AG10803 (cell line): Measurements from ENCODE around the gene TNPO1.

Experiments
- DNase-seq: peaks from one replicate; pipeline ENCODE4 v3.0.0; 2010; ENCODE audit warnings: low read depth
- H3K4me3 ChIP-seq: 2 replicates; pipeline ENCODE4 v1.5.1; 2011; ENCODE audit warnings: mild to moderate bottlenecking, low read length, control low read depth
- TF ChIP-seq, protein P1 (sequence below): conservative IDR thresholded peaks from 2 replicates; pipeline ENCODE4 v1.5.1; 2011; ENCODE audit warnings: mild to moderate bottlenecking, low read length, control low read depth, inconsistent platforms

The TNPO1 gene

DNA sequence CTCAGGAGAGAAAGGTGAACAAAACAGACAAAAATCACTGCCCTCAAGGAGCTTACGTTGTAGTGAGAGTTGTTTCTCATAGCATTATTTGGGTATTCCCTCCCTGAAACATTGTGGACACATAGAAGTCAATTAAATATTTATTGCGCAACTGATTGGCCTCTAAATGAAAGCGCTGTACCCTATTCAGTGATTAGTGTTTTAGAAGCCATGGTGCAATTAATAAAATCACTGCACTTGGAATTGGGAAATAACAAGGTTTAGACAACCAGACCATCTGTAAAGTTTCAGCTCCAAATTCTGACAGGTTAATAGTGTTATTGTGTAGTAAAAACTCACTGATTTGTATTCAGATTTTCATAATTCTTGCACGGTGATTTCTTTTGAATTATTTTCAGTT, 35.9 kb downstream of the TNPO1 start:
- no peak for DNase-seq
- TF ChIP-seq, protein P1, sequence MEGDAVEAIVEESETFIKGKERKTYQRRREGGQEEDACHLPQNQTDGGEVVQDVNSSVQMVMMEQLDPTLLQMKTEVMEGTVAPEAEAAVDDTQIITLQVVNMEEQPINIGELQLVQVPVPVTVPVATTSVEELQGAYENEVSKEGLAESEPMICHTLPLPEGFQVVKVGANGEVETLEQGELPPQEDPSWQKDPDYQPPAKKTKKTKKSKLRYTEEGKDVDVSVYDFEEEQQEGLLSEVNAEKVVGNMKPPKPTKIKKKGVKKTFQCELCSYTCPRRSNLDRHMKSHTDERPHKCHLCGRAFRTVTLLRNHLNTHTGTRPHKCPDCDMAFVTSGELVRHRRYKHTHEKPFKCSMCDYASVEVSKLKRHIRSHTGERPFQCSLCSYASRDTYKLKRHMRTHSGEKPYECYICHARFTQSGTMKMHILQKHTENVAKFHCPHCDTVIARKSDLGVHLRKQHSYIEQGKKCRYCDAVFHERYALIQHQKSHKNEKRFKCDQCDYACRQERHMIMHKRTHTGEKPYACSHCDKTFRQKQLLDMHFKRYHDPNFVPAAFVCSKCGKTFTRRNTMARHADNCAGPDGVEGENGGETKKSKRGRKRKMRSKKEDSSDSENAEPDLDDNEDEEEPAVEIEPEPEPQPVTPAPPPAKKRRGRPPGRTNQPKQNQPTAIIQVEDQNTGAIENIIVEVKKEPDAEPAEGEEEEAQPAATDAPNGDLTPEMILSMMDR, result no peak
- H3K4me3 ChIP-seq, result no peak overlapping the region

DNA sequence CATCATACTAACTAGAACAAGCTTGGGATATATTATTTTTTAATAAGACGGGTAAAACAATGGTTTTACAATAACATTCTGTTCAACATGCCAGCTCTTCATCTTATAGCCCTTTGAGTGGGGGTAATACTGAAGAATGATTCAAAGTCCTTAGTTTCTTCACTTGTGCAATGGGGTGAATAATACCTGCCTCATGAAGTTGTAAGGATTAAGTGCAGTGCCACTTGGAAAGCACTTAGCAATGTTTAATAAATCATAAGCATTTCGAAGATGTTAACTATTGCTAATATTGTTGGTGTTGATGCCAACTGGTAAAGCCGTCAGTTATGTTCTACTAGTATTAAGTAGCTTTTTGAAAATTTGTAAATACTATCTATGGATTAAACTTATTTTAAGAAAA, 38.0 kb downstream of the TNPO1 start:
- TF ChIP-seq, protein P1, result no peak
- no peak for DNase-seq
- H3K4me3 ChIP-seq, result no peak overlapping the region

DNA sequence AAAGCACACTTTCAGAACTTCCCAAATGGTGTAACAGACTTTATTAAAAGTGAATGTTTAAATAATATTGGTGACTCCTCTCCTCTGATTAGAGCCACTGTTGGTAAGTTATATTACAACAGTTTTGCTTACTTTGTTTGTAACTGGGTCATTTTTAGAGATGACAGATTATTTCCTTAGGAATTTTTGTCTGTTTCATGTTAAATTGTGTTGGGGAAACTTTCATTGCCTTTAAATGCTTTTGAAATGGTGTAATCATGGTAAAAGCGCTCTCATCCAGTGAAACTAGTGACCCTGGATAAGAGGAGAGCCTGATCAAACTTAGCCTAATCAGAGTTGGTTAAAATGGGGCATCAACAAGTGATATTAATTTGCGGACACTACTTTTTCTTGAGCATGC, 39.4 kb downstream of the TNPO1 start:
- DNase-seq, result peak; percentile 43
- TF ChIP-seq, protein P1, result no peak
- H3K4me3 ChIP-seq, result no peak overlapping the region

DNA sequence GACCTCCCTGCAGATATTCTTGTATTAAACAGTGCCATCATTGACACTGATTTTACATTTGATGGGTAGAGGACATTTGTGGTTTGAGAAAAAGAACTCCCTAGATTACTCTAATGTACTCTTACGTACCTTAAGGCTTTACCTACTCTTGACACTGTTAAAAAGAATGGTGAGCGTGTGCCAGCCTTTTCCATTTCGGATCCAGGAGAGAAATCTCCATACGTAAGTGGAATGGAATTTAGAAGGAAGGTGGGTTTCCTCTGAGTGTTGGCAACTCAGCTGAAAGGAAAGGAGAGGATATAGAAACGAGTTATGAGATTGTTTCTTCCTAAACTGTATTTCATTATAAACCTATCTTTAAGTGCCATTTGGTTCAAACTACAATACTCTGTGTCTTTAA, 40.9 kb downstream of the TNPO1 start:
- no peak overlapping the region for H3K4me3 ChIP-seq
- TF ChIP-seq, protein P1, result no peak
- DNase-seq, result no peak

DNA sequence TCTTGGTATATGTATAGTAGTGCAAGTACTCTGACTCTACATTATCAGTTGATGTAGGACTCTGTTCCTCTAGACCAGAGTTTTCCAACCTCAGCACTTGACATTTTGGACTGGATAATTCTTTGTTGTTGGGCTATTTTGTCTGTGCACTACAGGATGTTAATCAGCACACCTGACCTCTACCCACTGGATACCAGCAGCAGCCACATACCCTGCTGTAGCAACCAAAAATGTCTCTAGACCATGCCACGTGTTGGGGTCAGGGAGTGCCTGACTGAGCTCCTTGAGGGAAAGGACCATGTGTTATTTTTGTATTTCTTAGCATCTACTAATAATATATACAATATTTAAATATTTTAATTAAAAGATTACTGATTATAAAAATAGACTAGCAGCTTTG, 42.7 kb downstream of the TNPO1 start:
- TF ChIP-seq, protein P1, result no peak
- no peak overlapping the region for H3K4me3 ChIP-seq
- DNase-seq, result no peak

DNA sequence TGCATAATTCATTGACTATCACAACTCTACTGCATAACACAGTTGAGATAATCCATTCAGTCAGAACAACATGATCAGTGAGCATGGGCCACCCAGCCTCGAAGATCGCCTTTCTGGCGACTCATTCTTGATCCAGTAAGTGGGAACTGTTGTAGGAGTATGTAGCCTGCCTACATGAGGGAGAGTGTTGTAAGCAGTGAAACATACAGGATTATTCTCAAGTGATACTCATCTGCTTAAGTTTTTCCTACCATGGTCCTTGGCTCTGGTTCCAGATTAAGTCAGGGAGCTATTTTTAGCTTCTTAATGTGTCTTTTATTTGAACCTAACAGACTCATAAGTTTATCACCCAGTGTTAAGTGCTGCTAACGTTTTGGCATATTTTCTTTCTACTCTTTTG, 44.0 kb downstream of the TNPO1 start:
- DNase-seq, result peak; percentile 63
- H3K4me3 ChIP-seq, result no peak overlapping the region
- TF ChIP-seq, protein P1, result no peak

DNA sequence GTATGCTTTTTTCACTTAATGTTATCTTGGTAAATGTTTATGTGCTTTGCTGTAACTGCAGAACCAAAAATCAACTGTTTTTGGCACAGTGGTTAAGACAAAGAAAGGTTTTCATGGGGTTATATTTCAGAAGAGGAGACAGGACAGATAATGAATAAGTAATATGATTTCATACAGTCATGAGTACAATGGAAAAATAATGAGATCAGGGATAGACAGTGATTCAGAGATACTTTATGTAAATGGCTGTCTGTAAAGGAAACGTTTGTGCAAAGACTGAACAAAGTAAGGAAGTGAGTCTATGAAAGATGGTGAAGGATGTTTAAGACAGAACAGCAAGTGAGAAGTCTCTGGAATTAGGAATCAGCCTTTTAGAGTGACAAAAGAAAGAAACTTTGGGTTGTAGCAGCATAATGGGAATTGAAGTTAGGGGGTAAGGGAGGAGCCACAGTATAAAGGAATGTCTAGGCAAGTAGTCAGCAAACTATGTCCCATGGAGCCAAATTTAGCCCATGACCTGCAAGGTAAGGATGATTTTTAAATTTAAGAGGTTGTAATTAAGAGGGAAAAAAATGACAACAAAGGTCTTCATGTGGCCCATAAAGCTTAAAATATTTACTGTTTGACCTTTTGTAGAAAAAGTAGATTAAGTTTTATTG, 55.0 kb downstream of the TNPO1 start:
- DNase-seq, result no peak
- TF ChIP-seq, protein P1, result no peak
- no peak overlapping the region for H3K4me3 ChIP-seq
